ENCODE measurements around the gene C2.

DNA sequence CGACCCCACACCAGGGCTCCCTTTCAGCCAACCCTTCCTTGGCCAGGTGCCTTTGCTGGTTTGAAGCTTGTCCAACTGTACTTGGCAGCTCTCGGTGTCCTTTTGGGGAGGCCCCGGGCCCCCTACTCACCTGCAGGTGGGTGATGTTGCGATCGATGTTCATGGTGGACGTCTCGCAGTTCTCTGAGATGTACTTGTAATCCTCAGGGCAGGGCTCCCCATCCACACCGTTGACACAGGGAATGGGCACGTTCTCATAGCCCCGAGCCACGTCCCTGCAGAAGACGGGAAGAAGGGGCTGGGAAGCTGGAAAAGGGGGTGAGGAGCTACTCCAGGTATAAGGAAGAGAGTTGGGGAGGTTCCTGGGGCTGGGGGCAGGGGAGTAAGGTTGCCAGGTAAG lies 43.8 kb upstream of the C2 start:
- TF ChIP-seq CTCF (IDR thresholded peaks at IDR 0.05; ENCODE audit: insufficient read depth, low read length, poor library complexity, severe bottlenecking) = no peak
- no peak for TF ChIP-seq EZH2phosphoT487 (conservative IDR thresholded peaks at IDR 0.05; ENCODE audit: low read length)

All from SU-DHL-6 (cell line).